HG02763 (cell line): ENCODE data around the gene KCNMA1.
A peak's percentile ranks its signal among the peaks of the same experiment; 100 is the strongest.

Experiments used
- ATAC-seq: cut with Tn5 transposase; IDR thresholded peaks from one replicate; pipeline ENCODE4 v1.9.1; 2021; ENCODE audit warnings: mild to moderate bottlenecking, moderate library complexity; ENCODE audit not compliant: unreplicated experiment

The KCNMA1 gene

DNA sequence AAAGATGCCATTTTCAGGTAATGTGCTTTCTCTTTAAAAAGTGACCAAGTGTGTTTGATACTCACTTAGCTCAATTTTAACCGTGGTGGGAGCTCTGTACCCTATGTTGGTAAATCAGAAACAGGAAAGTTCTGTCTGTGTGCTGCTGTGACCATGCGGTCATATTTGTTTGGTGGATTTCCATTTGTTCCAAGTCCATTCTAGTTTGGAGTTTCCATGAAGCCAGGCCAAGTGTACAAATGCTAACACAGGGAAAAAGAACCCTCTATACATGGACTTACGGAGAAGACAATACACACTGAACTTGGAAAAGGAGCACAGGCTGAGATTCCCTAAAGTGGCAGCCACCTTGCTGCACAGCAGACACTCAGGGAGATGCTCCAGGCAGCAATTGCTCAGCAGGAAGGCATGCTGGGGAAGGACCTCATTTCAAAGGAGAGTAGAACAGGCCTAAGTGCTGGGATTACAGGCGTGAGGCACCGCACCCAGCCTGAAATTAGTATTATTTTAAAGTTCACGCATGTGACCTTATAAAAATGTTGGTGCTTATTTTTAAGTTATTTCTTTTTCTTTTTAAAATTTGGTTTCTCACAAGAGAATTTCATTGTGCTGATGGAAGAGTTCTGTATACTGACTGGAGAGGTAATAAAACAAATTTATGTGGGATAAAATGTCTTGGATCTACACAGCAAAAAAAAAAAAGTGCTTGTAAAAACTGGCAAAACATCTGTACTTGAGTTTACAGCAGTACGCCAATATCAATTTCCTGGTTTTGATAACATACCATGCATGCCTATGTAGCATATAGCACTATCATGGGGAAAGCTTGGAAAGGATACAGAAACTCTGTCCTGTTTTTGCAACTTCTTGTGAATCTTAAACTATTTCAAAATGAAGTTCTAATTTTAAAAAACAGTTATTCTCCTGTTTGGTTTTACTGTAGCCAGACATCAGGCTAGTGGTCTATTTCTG, 436.2 kb downstream of the KCNMA1 start:
- no peak for ATAC-seq

DNA sequence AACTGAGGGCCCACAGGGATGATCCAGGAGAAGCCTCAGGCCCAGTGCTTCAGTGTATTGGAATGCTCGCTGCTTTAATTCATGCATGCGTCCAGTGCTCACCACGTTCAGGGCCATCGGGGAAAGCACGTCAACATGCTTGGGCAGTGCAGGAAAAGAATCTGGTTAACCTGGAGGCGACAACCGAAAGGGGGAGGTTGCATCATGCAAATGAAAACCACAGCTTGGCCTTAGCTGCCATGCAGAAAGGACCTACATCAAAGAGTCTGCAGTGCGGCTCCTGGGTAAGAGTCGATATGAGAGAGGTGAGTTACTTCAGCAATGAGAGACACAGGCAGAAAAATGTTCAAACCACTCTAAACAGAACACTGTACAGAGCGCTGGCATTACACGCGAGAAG, 440.1 kb downstream of the KCNMA1 start:
- ATAC-seq = peak; percentile 68

DNA sequence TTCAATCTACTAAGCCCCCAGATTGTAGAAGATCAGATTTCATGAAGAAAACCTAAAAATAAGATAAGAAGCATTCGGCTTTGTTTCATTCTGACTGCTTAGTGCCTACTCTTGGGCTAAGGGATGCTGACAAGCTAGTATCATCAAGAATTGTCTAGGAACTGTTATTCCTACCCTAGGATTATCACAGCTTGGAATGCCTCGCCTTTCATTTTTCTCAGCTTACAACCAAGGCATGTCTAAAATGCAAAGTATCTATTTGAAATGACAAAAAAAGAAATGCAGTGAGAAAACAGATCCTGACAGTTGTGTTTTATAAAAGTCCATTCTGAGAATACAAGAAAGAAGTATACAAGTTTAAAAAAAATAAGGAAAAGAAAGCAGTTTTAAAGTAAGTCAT, 441.0 kb downstream of the KCNMA1 start:
- ATAC-seq = no peak

DNA sequence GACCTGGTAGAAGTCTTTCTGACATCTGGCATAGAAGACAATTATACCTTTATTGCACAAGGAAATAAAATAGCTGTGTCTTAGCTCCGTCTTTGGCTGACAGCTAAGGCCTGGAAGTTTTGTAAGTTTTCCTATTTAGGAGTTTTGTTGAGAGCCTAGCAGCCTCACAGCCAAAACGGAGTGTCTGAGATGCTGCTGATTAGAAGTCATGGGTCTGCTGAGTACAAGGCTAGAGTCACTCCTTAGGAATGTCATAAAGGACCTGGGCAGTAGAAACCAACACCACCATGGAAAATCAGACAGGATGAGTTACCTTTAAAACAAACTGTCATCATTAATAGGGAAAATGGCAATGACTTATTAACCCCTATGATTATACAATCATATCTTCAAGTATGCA, 442.5 kb downstream of the KCNMA1 start:
- no peak for ATAC-seq

DNA sequence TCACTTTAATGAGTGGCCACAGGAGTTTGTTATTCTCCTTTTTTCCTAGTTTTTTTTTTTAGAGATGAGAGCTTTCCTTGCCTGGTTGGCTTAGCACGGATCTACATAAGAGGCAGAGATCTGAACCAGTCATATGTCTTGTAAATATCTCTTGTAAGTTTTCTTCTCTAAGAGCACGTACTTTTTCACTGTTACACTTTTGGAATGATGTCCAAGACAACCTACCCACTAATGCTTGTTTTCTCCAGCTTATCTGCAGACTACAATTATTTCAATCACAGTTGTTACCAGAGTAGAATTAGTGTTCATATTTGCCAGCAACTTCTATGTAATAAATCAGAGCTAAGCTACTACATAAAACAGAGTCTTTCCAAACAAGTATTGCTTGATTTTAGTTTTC, 444.6 kb downstream of the KCNMA1 start:
- ATAC-seq = no peak

DNA sequence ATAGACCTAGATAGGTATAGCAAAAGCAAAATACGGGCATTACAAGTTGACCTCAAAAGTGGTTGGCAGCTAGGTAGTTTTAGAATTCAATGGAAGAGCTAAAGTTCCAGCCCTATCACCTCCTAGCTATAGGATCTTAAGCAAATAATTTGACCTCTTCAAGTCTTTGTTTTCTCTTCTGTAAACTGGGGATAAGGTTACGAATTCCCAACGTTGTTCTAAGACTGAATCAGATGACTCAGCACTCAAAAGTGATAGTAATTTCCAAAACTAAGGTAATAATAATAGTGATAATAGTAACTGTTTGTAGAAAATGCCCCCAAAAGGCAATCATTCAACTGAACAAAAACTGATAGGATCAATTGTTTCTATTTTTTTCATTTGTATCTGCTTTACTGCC, 445.2 kb downstream of the KCNMA1 start:
- ATAC-seq = no peak

DNA sequence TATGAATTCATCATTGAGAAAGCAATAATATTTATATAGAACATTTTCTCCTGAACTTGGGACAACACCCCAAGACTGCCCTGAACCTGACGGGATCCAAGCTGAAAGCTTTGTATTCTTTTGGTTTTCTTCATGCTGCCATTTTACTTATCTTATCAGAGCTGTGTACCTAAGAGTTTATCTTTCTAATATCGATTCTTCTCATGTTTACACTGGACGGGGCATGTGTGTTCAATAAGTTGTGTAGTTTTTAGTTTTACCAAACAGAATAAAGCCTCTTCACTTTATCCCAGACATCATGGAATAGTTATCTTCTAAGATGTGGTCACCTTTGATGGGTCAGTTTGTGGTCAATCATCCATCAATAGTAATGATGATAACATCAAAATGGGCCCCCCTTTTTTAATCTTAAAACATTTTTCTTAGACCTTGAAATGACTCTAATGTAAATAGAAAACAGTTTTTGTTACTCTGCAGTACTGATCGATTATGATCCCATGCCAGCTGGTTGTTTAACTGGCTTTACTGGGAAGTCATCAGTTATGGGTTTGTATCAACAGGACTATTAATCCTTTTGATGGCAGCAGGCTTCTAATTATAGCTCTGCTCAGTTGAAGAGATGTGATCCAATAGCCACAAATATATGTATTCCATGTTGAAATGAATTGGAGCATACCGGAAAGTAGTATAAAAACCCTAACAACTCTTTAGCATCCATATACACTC, 446.1 kb downstream of the KCNMA1 start:
- no peak for ATAC-seq

DNA sequence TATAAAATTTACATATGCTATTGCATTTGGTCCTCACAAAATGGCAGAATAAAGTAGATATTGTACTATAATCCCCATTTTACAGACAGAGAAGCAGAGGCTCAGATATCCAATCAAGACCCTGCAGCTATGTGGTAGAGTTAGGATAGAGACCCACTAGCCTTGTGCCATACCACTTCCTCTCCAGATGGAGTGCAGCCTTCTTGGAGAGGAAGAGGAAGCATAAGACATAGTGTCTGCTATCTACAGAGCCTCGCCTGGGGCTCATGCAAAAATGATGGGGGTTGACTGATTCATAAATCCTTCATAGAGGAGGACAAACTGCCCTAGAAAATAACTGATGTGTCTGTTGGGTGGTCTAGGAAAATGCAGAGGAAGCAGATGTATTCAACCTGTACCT, 447.3 kb downstream of the KCNMA1 start:
- ATAC-seq = no peak

DNA sequence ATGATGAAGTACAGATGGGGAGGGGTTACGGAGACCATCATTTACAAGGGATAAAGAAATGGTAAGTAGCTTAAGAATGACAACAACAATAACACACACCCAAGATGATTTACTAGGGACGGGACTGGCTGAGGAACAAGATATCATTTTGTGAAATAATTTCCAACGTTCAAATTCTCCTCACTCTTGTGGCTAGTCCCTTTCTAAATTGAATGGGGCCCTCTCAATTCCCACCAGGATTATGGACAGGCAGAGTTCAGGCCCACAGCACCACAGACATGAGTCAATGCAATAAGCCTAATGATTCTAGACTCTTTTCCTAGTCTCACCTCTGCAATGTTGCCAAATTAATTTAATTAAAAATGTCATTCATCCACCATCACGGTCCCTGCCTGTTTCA, 448.1 kb downstream of the KCNMA1 start:
- ATAC-seq = no peak

DNA sequence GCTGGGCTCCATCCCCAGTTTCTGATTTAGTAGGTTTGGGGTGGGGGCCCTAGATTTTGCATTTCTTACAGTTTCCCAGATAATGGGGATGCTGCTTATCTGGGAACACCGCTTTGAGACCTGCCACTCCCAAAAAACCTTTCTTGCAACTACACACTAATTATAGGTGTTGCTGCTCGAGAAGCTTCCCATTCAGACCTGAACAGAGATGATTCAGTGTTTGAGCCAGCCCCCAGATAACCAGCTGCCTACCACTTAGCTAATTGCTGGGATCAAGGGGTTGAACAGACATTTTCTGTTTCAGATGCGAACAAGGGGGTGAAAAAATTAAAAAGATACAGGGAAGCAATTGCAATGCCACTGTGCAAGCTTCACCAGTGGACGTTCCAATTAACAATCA, 448.5 kb downstream of the KCNMA1 start:
- ATAC-seq = no peak

DNA sequence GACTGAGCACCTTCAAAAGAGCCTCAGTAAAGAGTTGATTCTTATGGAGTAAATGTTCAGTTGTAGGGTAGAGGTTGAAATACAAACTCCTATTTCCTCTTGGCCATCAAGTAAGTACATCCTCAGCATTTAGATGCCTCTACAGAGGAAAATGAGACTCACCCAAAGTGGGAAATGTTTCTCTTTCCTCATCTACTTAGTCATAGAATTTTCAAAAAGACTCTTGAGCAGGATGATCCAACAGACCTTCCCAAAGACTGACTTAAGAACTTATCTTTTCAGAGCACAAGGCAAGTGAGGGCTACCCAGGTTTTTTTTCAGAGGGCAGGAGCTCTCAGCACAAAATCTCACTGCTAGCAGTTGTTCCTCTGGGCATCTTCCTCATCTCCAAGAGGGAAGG, 449.1 kb downstream of the KCNMA1 start:
- ATAC-seq = no peak

DNA sequence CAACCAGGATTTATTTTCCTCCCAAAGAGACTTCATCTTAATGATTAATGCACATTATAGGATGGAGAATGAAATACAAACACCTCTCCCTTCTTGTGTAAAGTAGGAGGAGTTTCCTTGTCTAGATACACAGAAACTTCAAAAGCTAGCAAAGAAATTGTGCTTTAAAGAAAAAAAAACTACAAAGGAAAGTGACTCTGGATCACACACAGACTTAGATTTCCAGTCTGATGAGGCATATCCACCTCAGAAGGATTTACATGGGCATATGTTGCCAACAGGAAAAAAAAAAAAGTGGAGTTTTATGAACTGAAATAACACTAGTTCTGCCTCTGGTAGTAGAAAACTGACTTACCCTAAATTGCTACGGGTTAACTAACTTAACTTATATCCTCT, 449.6 kb downstream of the KCNMA1 start:
- ATAC-seq = no peak

DNA sequence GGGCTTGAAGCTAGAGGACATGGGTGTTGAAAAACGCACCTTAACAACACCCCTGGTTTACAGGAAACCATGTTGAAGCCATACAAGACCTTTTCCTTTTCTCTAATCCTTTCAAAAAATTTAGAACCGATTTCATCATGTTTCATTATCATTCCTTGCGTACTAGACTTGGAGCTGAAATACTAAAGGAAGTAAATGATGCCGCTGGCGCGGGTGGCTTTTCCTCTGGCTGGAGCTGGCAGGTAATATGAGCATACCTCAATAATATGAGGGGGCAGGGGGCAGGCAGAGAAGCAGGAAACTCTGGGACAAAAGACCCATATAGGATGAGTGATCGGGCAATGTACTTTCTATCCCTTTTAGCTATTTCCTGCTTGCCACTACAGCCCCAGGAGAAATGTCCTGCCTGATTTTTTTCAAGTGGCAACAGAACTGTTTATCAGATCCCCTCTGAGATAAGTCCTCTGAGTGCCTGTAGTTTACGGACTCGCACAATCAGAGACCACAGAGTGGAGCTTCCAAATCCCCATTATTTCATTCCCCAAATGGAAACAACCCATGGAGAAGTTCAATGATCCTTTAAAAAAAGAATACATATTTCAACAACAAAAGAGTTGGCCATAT, 450.1 kb downstream of the KCNMA1 start:
- no peak for ATAC-seq

DNA sequence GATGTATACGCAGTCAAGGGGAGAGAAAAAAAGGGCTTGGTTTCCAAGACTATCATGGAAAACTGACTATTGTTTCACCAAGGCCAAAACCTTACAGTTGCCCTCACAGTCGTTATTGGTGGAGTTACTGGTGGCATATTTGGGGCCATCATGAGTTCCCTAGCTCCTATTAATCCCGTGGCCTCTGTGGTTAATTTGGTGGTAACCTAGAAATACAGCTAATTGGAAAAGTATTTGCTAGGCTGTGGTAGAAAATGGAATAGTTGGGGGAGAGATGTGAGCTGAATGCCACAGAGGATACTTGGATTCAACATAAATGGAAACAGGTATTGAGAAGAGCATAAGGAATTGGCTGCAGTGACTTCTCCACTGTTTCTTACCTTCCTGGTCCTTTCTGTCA, 450.7 kb downstream of the KCNMA1 start:
- ATAC-seq = no peak

DNA sequence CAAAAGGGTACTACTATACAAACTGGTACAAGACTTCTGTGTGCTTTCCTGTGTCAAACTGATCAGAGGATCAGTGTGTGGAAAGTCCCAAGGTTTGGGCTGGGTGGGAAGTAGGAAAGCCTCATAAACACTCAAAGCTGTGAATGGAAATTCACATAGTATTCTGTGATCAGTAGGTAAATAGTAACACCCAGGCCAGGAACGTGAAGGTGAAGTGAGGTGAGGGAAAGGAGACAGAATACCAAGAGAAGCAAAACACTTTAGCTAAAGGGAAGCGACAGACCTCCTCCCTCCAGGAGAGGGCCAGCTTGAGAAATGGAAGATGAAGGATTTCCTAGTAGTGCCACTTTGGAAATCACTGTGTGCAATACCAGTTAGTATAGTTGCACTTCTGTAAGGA, 451.9 kb downstream of the KCNMA1 start:
- no peak for ATAC-seq

DNA sequence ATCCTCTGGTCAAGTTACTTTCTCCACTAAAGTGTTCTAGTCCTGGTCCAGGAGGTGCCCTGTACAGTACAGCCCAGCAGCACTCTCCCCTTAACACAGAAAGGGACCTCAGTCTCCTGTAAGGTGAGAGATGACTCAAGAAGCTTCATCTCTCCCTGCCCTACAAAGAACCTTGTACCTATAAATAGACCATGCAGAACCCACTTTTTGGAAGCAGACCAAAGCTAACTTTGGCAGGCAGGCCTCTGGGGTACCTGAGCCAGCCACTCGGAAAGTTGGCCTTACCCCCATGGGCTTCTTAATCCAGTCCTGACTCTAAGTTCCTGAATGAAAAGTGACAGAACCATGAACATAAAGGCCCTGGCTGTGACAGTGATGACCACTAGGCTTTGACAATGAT, 454.8 kb downstream of the KCNMA1 start:
- ATAC-seq = no peak

DNA sequence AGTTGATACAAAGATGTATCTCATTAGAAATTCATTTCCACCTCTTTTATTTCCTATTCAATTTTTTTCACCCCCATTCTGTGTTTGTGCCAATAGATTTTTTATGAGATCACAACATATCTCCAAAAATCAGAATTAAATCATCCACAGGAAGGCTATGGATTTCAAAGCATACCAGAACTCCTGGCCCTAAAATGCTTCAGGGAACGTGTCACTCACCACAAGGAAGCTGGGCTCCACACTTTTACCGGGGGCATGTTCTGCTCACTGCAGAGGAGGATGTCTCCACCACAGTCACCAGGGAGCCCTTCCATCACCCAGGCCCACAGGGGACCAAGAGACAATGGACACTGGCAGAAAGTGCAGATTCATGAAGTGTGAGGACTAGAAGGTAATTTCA, 456.8 kb downstream of the KCNMA1 start:
- ATAC-seq = no peak

DNA sequence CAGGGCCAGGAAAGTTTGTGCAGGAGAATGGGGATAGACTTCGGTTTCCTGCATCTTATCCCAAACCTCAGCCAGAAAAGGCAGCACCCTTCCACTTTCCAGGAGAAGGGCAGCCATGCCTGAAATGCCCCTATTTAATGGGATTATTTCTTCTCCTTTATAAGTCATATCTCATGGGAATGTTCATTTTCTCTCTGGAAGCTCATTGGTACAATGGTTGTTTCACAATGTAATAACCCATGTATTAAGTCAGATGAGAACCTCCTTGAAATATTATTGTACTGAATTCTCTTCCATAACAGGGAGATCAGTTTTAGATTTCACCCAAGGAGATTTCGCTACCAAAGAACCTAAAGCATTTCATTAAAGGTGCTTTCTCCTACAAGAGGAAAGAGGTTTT, 457.5 kb downstream of the KCNMA1 start:
- no peak for ATAC-seq

DNA sequence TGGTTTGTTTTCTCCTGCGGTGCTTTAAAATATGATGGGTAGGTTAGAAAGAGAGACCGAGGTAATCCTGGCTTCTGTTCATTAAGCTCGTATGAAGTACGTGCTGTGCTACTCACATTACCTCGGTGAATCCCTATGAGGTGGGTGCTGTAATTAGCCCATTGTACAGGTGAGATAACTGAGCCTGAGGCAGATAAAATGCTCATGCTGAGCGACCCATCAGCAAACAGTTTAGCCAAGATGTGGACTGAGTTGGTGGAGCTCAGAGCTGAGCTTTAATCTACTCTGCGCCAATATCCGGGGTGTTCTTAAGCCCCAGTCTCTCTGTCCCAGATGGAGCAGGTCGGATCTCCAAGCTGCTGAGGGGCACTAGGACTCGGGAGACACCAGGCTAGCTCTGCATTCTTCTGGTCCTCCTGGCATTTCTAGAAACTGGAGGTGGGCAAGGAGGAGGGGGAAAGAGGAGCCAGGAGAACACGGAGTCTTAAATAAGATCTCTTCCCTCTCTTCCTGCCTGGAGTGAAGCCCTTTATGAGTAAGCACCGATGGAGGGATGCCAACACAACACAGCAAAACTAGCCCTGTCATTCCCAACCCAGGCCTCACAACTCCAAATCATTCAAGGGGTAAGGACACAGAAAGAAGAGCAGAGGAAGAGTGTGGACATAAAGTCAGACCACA, 458.5 kb downstream of the KCNMA1 start:
- ATAC-seq = no peak

DNA sequence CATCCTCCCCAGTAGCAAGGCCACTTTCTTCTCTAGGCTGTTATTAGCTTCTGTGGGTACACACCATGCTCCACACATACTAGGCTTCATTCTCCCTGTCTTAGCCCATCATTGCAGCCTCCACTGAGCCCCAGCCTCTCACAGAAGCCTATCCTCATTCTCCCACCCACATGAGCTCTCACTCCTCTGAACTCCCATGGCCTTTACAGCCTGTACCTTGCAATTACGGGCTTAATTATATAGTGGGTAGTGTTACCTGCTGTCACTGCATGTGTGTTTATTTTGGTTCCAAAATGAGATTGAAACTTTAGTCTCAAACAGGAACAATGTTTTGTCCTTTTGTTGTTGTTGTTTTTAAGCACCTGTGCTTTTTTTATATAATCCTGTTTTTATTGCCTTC, 460.0 kb downstream of the KCNMA1 start:
- ATAC-seq = no peak

DNA sequence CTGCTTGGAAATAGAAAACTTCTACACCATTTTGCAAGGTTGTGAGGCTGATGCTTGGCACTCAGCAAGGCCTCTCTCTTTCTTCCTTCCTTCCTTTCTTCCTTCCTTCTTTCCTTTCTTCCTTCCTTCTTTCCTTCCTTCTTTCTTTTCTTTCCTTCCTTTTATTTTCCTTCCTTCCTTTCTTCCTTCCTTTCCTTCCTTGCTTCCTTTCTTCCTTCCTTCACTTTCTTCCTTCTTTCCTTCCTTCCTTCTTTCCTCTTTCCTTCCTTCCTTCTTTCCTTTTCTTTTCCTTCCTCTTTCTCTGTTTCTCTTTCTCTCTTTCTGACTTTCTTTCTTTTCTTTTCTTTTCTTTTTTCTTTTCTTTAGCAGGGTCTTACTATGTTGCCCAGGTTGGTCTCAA, 460.4 kb downstream of the KCNMA1 start:
- ATAC-seq = no peak
